WTC11 (cell line): Measurements from ENCODE around the gene UGT1A4. TPM values are rescaled to one million over a fixed set of nuclear protein-coding genes. Genes with fewer than 3 reads are reported as not detected.

Experiments
- ATAC-seq: fragments of 200-7000 bp; cut with Tn5 transposase; 2 replicates; pipeline ENCODE4 v1.10.0; 2021; ENCODE audit warnings: mild to moderate bottlenecking, moderate library complexity
- CTCF ChIA-PET: fragments of 300-600 bp; sonication (Branson Sonifier 250); formaldehyde crosslinking; loops from one replicate; lab custom pipeline; 2021; ENCODE audit warnings: antibody characterized with exemption; lab: Charles Lee
- POLR2A ChIA-PET: fragments of 350-600 bp; sonication (Branson Sonifier 250); formaldehyde crosslinking; loops from one replicate; lab custom pipeline; 2021; ENCODE audit warnings: antibody characterized with exemption; lab: Charles Lee
- DNase-seq: peaks from one replicate; pipeline ENCODE4 v3.0.0; 2021; ENCODE audit warnings: low spot score
- H3K27ac Mint-ChIP-seq: 2 replicates; pipeline ENCODE4 v1.8.0; 2021; ENCODE audit warnings: mixed read lengths
- H3K27me3 Mint-ChIP-seq: 2 replicates; pipeline ENCODE4 v1.8.0; 2021; ENCODE audit warnings: low read depth, mild to moderate bottlenecking, moderate library complexity, mixed read lengths
- H3K36me3 Mint-ChIP-seq: 2 replicates; pipeline ENCODE4 v1.8.0; 2021; ENCODE audit warnings: mixed read lengths
- H3K4me1 Mint-ChIP-seq: 2 replicates; pipeline ENCODE4 v1.8.0; 2022; ENCODE audit warnings: mixed read lengths
- H3K4me3 Mint-ChIP-seq: 2 replicates; pipeline ENCODE4 v1.8.0; 2021; ENCODE audit warnings: mild to moderate bottlenecking, moderate library complexity, mixed read lengths
- H3K9me3 Mint-ChIP-seq: 2 replicates; pipeline ENCODE4 v1.8.0; 2021; ENCODE audit warnings: mixed read lengths
- FOXK1 ChIP-seq: sonication (generic); formaldehyde crosslinking; IDR thresholded peaks from 2 replicates; pipeline ENCODE4 v1.8.0; 2022; ENCODE audit warnings: mild to moderate bottlenecking, moderate library complexity, missing genetic modification reagents
- MAX ChIP-seq: sonication (generic); formaldehyde crosslinking; IDR thresholded peaks from 2 replicates; pipeline ENCODE4 v1.8.0; 2022; ENCODE audit warnings: mild to moderate bottlenecking, missing genetic modification reagents
- MXD4 ChIP-seq: fragments of 250-450 bp; sonication (Bioruptor Pico); IDR thresholded peaks from 2 replicates; pipeline ENCODE4 v1.8.0; 2021; ENCODE audit warnings: mild to moderate bottlenecking, moderate library complexity, borderline replicate concordance
- NR3C1 ChIP-seq: sonication (generic); formaldehyde crosslinking; conservative IDR thresholded peaks from 2 replicates; pipeline ENCODE4 v1.8.1; 2023; ENCODE audit warnings: low read depth, mild to moderate bottlenecking, missing genetic modification reagents
- RORB ChIP-seq: fragments of 250-450 bp; sonication (Bioruptor Pico); IDR thresholded peaks from 2 replicates; pipeline ENCODE4 v1.9.0; 2021; ENCODE audit warnings: mild to moderate bottlenecking
- SOX15 ChIP-seq: fragments of 250-450 bp; sonication (Bioruptor Pico); IDR thresholded peaks from 2 replicates; pipeline ENCODE4 v1.9.0; 2021; ENCODE audit warnings: mild to moderate bottlenecking
- TEAD4 ChIP-seq: sonication (generic); formaldehyde crosslinking; IDR thresholded peaks from 2 replicates; pipeline ENCODE4 v1.8.0; 2022; ENCODE audit warnings: mild to moderate bottlenecking, missing genetic modification reagents
- USF2 ChIP-seq: sonication (generic); formaldehyde crosslinking; IDR thresholded peaks from 2 replicates; pipeline ENCODE4 v1.8.1; 2023; ENCODE audit warnings: mild to moderate bottlenecking, missing genetic modification reagents, moderate library complexity
- ZNF317 ChIP-seq: sonication (generic); formaldehyde crosslinking; IDR thresholded peaks from 2 replicates; pipeline ENCODE4 v1.8.1; 2023; ENCODE audit warnings: low read depth, mild to moderate bottlenecking, moderate library complexity, missing genetic modification reagents, borderline replicate concordance
- ZNF532 ChIP-seq: fragments of 250-450 bp; sonication (Bioruptor Pico); IDR thresholded peaks from 2 replicates; pipeline ENCODE4 v1.9.0; 2021; ENCODE audit warnings: mild to moderate bottlenecking, borderline replicate concordance
- ZNF671 ChIP-seq: fragments of 250-450 bp; sonication (Bioruptor Pico); IDR thresholded peaks from 2 replicates; pipeline ENCODE4 v1.8.0; 2021; ENCODE audit warnings: mild to moderate bottlenecking
- total RNA-seq: library from RNA; stranded (reverse); gene quantifications from 3 replicates; pipeline ENCODE4 v1.2.3, GENCODE V29; 2021
- TF ChIP-seq, protein P1 (sequence below): sonication (generic); formaldehyde crosslinking; IDR thresholded peaks from 2 replicates; pipeline ENCODE4 v1.8.0; 2022; ENCODE audit warnings: mild to moderate bottlenecking, missing genetic modification reagents
- TF ChIP-seq, protein P2 (sequence below): sonication (generic); formaldehyde crosslinking; IDR thresholded peaks from 2 replicates; pipeline ENCODE4 v1.8.1; 2022; ENCODE audit warnings: missing genetic modification reagents, borderline replicate concordance
- TF ChIP-seq, protein P3 (sequence below): sonication (generic); formaldehyde crosslinking; IDR thresholded peaks from 2 replicates; pipeline ENCODE4 v1.8.0; 2022; ENCODE audit warnings: missing genetic modification reagents

UGT1A4 gene
- total RNA-seq, 1 experiment from 2014 or later, result 0.22 TPM

DNA sequence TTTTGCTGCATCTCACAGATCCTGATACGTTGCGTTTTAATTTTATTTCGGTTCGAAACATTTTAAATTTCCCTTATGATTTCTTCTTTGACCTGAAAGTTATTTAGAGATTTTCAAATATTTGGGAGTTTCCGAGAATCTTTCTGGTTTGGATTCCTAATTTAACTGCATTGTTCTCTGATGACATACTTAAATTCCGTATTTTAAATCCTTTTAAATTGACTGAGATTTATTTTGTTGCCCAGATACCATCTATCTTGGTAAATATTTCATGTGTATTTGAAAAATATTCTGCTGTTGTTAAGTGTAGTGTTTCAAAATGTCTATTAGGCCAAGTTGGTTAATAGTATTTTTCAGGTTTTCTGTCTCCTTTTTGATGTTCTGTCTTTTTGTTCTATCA lies 97.3 kb downstream of the UGT1A4 start:
- DNase-seq (no peak), ATAC-seq (no peak)
- Mint-ChIP-seq H3K27ac (no peak overlapping the region), H3K36me3 (no peaks in the 10 kb centered on the region), H3K9me3 (peaks cover 7% of the 10 kb centered on the region; the same call in 1 of the 2 replicates), H3K27me3 (no peaks in the 10 kb centered on the region), H3K4me3 (no peak overlapping the region), H3K4me1 (no peaks in the 10 kb centered on the region)
- POLR2A ChIA-PET, result no interaction called here
- CTCF ChIA-PET, result no interaction called here
- TF ChIP-seq, protein P1, sequence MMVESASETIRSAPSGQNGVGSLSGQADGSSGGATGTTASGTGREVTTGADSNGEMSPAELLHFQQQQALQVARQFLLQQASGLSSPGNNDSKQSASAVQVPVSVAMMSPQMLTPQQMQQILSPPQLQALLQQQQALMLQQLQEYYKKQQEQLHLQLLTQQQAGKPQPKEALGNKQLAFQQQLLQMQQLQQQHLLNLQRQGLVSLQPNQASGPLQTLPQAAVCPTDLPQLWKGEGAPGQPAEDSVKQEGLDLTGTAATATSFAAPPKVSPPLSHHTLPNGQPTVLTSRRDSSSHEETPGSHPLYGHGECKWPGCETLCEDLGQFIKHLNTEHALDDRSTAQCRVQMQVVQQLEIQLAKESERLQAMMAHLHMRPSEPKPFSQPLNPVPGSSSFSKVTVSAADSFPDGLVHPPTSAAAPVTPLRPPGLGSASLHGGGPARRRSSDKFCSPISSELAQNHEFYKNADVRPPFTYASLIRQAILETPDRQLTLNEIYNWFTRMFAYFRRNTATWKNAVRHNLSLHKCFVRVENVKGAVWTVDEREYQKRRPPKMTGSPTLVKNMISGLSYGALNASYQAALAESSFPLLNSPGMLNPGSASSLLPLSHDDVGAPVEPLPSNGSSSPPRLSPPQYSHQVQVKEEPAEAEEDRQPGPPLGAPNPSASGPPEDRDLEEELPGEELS (CRISPR knock-in tag), result no peak
- TF ChIP-seq MAX (CRISPR knock-in tag), result no peak
- TF ChIP-seq NR3C1 (CRISPR knock-in tag), result no peak
- TF ChIP-seq FOXK1 (CRISPR knock-in tag), result no peak
- no peak for TF ChIP-seq ZNF532 (CRISPR knock-in tag)
- TF ChIP-seq ZNF671 (CRISPR knock-in tag), result no peak
- TF ChIP-seq, protein P2, sequence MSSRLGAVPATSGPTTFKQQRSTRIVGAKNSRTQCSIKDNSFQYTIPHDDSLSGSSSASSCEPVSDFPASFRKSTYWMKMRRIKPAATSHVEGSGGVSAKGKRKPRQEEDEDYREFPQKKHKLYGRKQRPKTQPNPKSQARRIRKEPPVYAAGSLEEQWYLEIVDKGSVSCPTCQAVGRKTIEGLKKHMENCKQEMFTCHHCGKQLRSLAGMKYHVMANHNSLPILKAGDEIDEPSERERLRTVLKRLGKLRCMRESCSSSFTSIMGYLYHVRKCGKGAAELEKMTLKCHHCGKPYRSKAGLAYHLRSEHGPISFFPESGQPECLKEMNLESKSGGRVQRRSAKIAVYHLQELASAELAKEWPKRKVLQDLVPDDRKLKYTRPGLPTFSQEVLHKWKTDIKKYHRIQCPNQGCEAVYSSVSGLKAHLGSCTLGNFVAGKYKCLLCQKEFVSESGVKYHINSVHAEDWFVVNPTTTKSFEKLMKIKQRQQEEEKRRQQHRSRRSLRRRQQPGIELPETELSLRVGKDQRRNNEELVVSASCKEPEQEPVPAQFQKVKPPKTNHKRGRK (CRISPR knock-in tag), result no peak
- TF ChIP-seq, all 79 proteins: peak for 0

GRCh38 chr2:233816334-233816733 lies 97.8 kb downstream of the UGT1A4 start:
- DNase-seq (no peak), ATAC-seq (no peak)
- no peak overlapping the region for H3K27ac Mint-ChIP-seq
- H3K4me1 Mint-ChIP-seq, result no peaks in the 10 kb centered on the region
- no peak overlapping the region for H3K4me3 Mint-ChIP-seq
- POLR2A ChIA-PET, result no interaction called here
- CTCF ChIA-PET, result no interaction called here
- H3K27me3 Mint-ChIP-seq, result no peaks in the 10 kb centered on the region
- H3K9me3 Mint-ChIP-seq, result peaks cover 7% of the 10 kb centered on the region; the same call in 1 of the 2 replicates
- TF ChIP-seq RORB (CRISPR knock-in tag), result no peak
- TF ChIP-seq SOX15, result no peak
- no peaks in the 10 kb centered on the region for H3K36me3 Mint-ChIP-seq

- ATAC-seq, result no peak
- no peak for DNase-seq
- Mint-ChIP-seq H3K36me3 (no peaks in the 10 kb centered on the region), H3K4me3 (no peak overlapping the region), H3K27ac (no peak overlapping the region), H3K9me3 (peaks cover 7% of the 10 kb centered on the region; the same call in 1 of the 2 replicates), H3K27me3 (no peaks in the 10 kb centered on the region), H3K4me1 (no peaks in the 10 kb centered on the region)
- ChIA-PET POLR2A (no interaction called here), CTCF (no interaction called here)
- no peak for TF ChIP-seq TEAD4 (CRISPR knock-in tag)
- no peak for TF ChIP-seq FOXK1 (CRISPR knock-in tag)
- TF ChIP-seq ZNF317 (CRISPR knock-in tag), result no peak
- TF ChIP-seq, protein P3, sequence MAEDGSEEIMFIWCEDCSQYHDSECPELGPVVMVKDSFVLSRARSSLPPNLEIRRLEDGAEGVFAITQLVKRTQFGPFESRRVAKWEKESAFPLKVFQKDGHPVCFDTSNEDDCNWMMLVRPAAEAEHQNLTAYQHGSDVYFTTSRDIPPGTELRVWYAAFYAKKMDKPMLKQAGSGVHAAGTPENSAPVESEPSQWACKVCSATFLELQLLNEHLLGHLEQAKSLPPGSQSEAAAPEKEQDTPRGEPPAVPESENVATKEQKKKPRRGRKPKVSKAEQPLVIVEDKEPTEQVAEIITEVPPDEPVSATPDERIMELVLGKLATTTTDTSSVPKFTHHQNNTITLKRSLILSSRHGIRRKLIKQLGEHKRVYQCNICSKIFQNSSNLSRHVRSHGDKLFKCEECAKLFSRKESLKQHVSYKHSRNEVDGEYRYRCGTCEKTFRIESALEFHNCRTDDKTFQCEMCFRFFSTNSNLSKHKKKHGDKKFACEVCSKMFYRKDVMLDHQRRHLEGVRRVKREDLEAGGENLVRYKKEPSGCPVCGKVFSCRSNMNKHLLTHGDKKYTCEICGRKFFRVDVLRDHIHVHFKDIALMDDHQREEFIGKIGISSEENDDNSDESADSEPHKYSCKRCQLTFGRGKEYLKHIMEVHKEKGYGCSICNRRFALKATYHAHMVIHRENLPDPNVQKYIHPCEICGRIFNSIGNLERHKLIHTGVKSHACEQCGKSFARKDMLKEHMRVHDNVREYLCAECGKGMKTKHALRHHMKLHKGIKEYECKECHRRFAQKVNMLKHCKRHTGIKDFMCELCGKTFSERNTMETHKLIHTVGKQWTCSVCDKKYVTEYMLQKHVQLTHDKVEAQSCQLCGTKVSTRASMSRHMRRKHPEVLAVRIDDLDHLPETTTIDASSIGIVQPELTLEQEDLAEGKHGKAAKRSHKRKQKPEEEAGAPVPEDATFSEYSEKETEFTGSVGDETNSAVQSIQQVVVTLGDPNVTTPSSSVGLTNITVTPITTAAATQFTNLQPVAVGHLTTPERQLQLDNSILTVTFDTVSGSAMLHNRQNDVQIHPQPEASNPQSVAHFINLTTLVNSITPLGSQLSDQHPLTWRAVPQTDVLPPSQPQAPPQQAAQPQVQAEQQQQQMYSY (CRISPR knock-in tag), result no peak
- no peak for TF ChIP-seq USF2 (CRISPR knock-in tag)
- TF ChIP-seq MXD4 (CRISPR knock-in tag), result no peak
These were observed 98.2 kb downstream of the UGT1A4 start for GRCh38 chr2:233816771-233817170.
